ENCODE data around the gene SDK2. TPM values are rescaled to one million over a fixed set of nuclear protein-coding genes. Genes with fewer than 3 reads are reported as not detected.

SDK2 gene
- total and polyA plus RNA-seq, 2 of the 8 experiments (the other 6 are each of a cell fraction or from before 2014, with no cell fraction given) = 3.9 to 4.1 TPM

DNA sequence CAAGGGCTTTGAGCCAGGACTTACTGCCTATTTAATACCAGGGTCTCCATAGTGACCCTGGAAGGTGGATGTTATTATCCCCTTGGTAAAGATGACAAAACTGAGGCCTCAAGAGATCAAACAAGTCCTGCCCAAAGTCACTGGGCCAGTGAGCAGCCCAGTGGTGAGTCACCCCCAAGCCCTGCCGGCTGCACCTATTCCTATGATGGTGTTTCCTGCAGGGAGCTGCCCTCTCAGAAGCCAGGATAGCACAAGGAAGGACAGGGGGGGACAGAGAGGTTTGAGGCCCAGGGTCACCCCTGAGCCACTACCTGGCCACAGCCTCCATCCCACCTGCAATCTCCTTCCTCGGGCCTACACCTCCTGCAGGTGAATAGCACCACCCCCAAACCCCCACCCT is 90.9 kb downstream of the SDK2 start (continued):
- TF ChIP-seq EP300 (IDR thresholded peaks at IDR 0.05; ENCODE audit: borderline replicate concordance in 1 of 2, low read depth in 2 of 2, low read length in 2 of 2) = no peak
- no peak for TF ChIP-seq TEAD4 (IDR thresholded peaks at IDR 0.05; ENCODE audit: low read depth, low read length)
- TF ChIP-seq, protein P1, sequence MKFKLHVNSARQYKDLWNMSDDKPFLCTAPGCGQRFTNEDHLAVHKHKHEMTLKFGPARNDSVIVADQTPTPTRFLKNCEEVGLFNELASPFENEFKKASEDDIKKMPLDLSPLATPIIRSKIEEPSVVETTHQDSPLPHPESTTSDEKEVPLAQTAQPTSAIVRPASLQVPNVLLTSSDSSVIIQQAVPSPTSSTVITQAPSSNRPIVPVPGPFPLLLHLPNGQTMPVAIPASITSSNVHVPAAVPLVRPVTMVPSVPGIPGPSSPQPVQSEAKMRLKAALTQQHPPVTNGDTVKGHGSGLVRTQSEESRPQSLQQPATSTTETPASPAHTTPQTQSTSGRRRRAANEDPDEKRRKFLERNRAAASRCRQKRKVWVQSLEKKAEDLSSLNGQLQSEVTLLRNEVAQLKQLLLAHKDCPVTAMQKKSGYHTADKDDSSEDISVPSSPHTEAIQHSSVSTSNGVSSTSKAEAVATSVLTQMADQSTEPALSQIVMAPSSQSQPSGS (IDR thresholded peaks at IDR 0.05; ENCODE audit: low read length) = no peak
